ENCODE results near the gene CAPRIN1. TPM values are rescaled to one million over a fixed set of nuclear protein-coding genes. Genes with fewer than 3 reads are reported as not detected.

Gene CAPRIN1
- total and polyA plus RNA-seq, 2 of the 8 experiments (the other 6 are each of a cell fraction or from before 2014, with no cell fraction given): 221 to 317 TPM

- WGBS, 2 experiments (ENCODE audit: extremely low coverage in 1 of 2, insufficient coverage in 1 of 2, insufficient read length in 1 of 2, insufficient replicate concordance in 2 of 2, low coverage in 1 of 2, low lambda C conversion rate in 2 of 2, missing lambda C conversion rate in 1 of 2): 22% methylated on average over 14 of the region's 14 CpGs; no CpG with 5 or more reads in 1 of the 2 experiments
- H3K9ac ChIP-seq (replicated peaks in 1 of 4; ENCODE audit: extremely low read depth in 1 of 4, low read depth in 3 of 4, low read length in 3 of 4): peak overlapping the region; percentile 31 to 97 (median 60); a peak in 6 of 7 replicates
- POLR2A ChIA-PET (ENCODE audit: partially characterized antibody): interaction anchor here (0.8 to 13.0 kb wide), 13 partner anchors 8 to 1011 kb away, joined by 3 to 176 read pairs (median 3); partner anchors contain the start of genes NAT10 and TCP11L1
- no peak overlapping the region for H2BK12ac ChIP-seq (ENCODE audit: low read depth, low read length)
- H3K14ac ChIP-seq (ENCODE audit: insufficient read length): no peak overlapping the region
- H3K9me3 ChIP-seq (ENCODE audit: insufficient read depth in 2 of 2, low read depth in 1 of 2, low read length in 1 of 2): no peaks in the 10 kb centered on the region; a peak in 1 of 4 replicates
- H3K79me1 ChIP-seq (ENCODE audit: low read depth, low read length): no peaks in the 10 kb centered on the region
- H4K5ac ChIP-seq (ENCODE audit: insufficient read length, low read depth, low read length): peak overlapping the region; percentile 78
- H3K36me3 ChIP-seq (ENCODE audit: control insufficient read depth in 2 of 4, insufficient read depth in 4 of 4, low read length in 3 of 4): peaks cover 0 to 14% (median 3%) of the 10 kb centered on the region in 4 experiments; a peak in 3 of 8 replicates
- H2BK15ac ChIP-seq (ENCODE audit: low read length): no peak overlapping the region
- CTCF ChIA-PET (ENCODE audit: partially characterized antibody): interaction anchor here (1.1 kb wide), 2 partner anchors 45 to 48 kb away, joined by 3 to 6 read pairs; no protein-coding TSS in a partner anchor
- FAIRE-seq (no peak), DNase-seq (ENCODE audit: low read depth in 1 of 2, low spot score in 2 of 2) (no peak)
- H3K4ac ChIP-seq (replicated peaks; ENCODE audit: insufficient read length, low read depth, low read length): no peak overlapping the region
- no peaks in the 10 kb centered on the region for H3K27me3 ChIP-seq (replicated peaks in 1 of 4; ENCODE audit: control insufficient read depth in 3 of 4, extremely low read depth in 1 of 4, insufficient read depth in 3 of 4, low read length in 3 of 4)
- no peak overlapping the region for H2BK120ac ChIP-seq (replicated peaks; ENCODE audit: low read depth, low read length)
- no peaks in the 10 kb centered on the region for H3K23me2 ChIP-seq (ENCODE audit: low read depth, low read length)
- no peak overlapping the region for H4K8ac ChIP-seq (ENCODE audit: extremely low read depth, insufficient read depth, low read length)
- no peak overlapping the region for H2AFZ ChIP-seq (ENCODE audit: low read length)
- no peak overlapping the region for H2BK20ac ChIP-seq (ENCODE audit: low read length)
- H3K79me2 ChIP-seq (ENCODE audit: control insufficient read depth in 1 of 2, insufficient read depth in 2 of 2, low read length in 2 of 2): peaks cover 31 to 36% of the 10 kb centered on the region in 2 experiments
- peaks cover 0 to 3% (median 1%) of the 10 kb centered on the region in 4 experiments; a peak in 1 of 7 replicates for H3K4me1 ChIP-seq (replicated peaks in 1 of 4; ENCODE audit: control insufficient read depth in 3 of 4, insufficient read depth in 4 of 4, low read length in 3 of 4)
- no peak overlapping the region for H4K91ac ChIP-seq (replicated peaks; ENCODE audit: insufficient read length, low read length)
- H2AK5ac ChIP-seq (ENCODE audit: low read depth, low read length): no peak overlapping the region
- no peak overlapping the region; the same call in 1 of the 2 replicates for H3K18ac ChIP-seq (ENCODE audit: extremely low read depth, low read length)
- no peak overlapping the region for H3K27ac ChIP-seq (ENCODE audit: low read depth, low read length)
- peaks cover 0 to 3% of the 10 kb centered on the region in 2 experiments for H4K20me1 ChIP-seq (replicated peaks in 1 of 2; ENCODE audit: control insufficient read depth in 1 of 2, insufficient read depth in 2 of 2, low read length in 2 of 2)
- H3K4me3 ChIP-seq (ENCODE audit: extremely low read depth in 1 of 4, insufficient read depth in 2 of 4, low read depth in 3 of 4, low read length in 4 of 4): peak overlapping the region; percentile 80 to 96 (median 90)
- no peak overlapping the region; the same call in 1 of the 2 replicates for H2BK5ac ChIP-seq (ENCODE audit: low read depth, low read length)
- TF ChIP-seq ATF2 (IDR thresholded peaks at IDR 0.05; ENCODE audit: low read length) (no peak), EGR1 (IDR thresholded peaks at IDR 0.05; ENCODE audit: borderline replicate concordance, low read depth, low read length) (no peak), CBX8 (IDR thresholded peaks at IDR 0.05; ENCODE audit: borderline replicate concordance, low read depth, low read length) (no peak), SAP30 (IDR thresholded peaks at IDR 0.05; ENCODE audit: insufficient read depth, insufficient replicate concordance, low read length) (no peak), TAF7 (optimal IDR thresholded peaks at IDR 0.05; ENCODE audit: borderline replicate concordance, low read depth, low read length) (no peak), TBP (IDR thresholded peaks at IDR 0.05; ENCODE audit: low read depth, low read length) (no peak)
- no peak overlapping the region for H3K56ac ChIP-seq (replicated peaks; ENCODE audit: insufficient read length, low read depth, low read length)
- H3K23ac ChIP-seq (ENCODE audit: insufficient read length): no peak overlapping the region
- peak overlapping the region; percentile 53 to 79 for H3K4me2 ChIP-seq (ENCODE audit: insufficient read depth in 1 of 2, low read depth in 2 of 2, low read length in 2 of 2)
Observed at GRCh38 chr11:34050581-34051348, 766 bp upstream of the CAPRIN1 start.
